Measurements from ENCODE around the gene EPB41. TPM values are rescaled to one million over a fixed set of nuclear protein-coding genes. Genes with fewer than 3 reads are reported as not detected.
"Not testable (repeated sequence)": the region's sequence is repeated elsewhere in the genome, so short reads cannot be mapped to it uniquely, and the experiment has no call there.

EPB41 gene
- total RNA-seq, 4 donors from 2014 or later = 28.5 to 43.9 (median 41.8) TPM

DNA sequence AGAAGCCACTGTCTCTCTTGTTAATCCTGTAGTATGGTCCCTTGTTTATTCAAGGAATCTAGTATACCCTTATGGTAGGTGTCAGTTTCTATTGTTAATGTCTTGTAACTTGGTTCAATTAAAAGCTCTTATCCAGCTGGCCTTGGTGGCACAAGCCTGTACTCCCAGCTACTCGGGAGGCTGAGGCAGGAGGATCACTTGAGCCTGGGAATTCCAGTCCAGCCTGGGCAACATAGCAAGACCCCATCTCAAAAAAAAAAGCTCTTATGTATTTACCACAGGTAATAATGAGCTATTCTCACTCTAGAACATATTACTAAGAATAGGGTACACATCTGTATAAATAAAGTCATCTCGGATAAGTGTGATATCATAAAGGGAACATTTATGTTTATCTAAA is 162.8 kb downstream of the EPB41 start:
- Histone ChIP-seq H3K36me3 (peaks cover 0 to 39% (median 0%) of the 10 kb centered on the region in 3 donors), H3K4me1 (no peaks in the 10 kb centered on the region), H3K9me3 (no peaks in the 10 kb centered on the region), H3K27me3 (no peaks in the 10 kb centered on the region), H3K4me3 (no peak overlapping the region), H3K27ac (no peak overlapping the region)
- WGBS, 2 donors = 83 to 96% methylated on average over 2 of the region's 2 CpGs
- intact Hi-C loops (cut with DNase I) = no loop called here
- no peak for DNase-seq
- TF ChIP-seq, protein P1, sequence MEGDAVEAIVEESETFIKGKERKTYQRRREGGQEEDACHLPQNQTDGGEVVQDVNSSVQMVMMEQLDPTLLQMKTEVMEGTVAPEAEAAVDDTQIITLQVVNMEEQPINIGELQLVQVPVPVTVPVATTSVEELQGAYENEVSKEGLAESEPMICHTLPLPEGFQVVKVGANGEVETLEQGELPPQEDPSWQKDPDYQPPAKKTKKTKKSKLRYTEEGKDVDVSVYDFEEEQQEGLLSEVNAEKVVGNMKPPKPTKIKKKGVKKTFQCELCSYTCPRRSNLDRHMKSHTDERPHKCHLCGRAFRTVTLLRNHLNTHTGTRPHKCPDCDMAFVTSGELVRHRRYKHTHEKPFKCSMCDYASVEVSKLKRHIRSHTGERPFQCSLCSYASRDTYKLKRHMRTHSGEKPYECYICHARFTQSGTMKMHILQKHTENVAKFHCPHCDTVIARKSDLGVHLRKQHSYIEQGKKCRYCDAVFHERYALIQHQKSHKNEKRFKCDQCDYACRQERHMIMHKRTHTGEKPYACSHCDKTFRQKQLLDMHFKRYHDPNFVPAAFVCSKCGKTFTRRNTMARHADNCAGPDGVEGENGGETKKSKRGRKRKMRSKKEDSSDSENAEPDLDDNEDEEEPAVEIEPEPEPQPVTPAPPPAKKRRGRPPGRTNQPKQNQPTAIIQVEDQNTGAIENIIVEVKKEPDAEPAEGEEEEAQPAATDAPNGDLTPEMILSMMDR (IDR thresholded peaks at IDR 0.05) = no peak
- TF ChIP-seq POLR2A (IDR thresholded peaks at IDR 0.05) = no peak

GRCh38 chr1:29079916-29080629 is 165.7 kb downstream of the EPB41 start:
- peaks cover 0 to 25% (median 0%) of the 10 kb centered on the region in 3 donors for H3K36me3 ChIP-seq
- H3K4me3 ChIP-seq; H3K27me3 ChIP-seq; H3K4me1 ChIP-seq; H3K27ac ChIP-seq; DNase-seq; intact Hi-C loops (cut with DNase I); H3K9me3 ChIP-seq: not testable (repeated sequence)
- 89% methylated on average over 16 of the region's 16 CpGs for WGBS, 2 donors

GRCh38 chr1:29081201-29081600 is 166.8 kb downstream of the EPB41 start:
- H3K4me3 ChIP-seq = no peak overlapping the region
- no peaks in the 10 kb centered on the region for H3K4me1 ChIP-seq
- 83 to 88% methylated on average over 3 of the region's 3 CpGs for WGBS, 2 donors
- intact Hi-C loops (cut with DNase I) = no loop called here
- no peaks in the 10 kb centered on the region for H3K9me3 ChIP-seq
- no peak overlapping the region for H3K27ac ChIP-seq
- no peak for DNase-seq
- H3K27me3 ChIP-seq = no peaks in the 10 kb centered on the region
- peaks cover 0 to 25% (median 0%) of the 10 kb centered on the region in 3 donors for H3K36me3 ChIP-seq
- TF ChIP-seq, protein P1 (IDR thresholded peaks at IDR 0.05) = no peak
- no peak for TF ChIP-seq POLR2A (IDR thresholded peaks at IDR 0.05)

GRCh38 chr1:29082519-29082918 is 168.2 kb downstream of the EPB41 start:
- intact Hi-C loops (cut with DNase I) = no loop called here
- 94 to 96% methylated on average over 3 of the region's 3 CpGs for WGBS, 2 donors
- TF ChIP-seq, protein P1 (IDR thresholded peaks at IDR 0.05) = no peak
- TF ChIP-seq POLR2A (IDR thresholded peaks at IDR 0.05) = no peak
- H3K36me3 ChIP-seq = peaks cover 0 to 16% (median 0%) of the 10 kb centered on the region in 3 donors
- no peaks in the 10 kb centered on the region for H3K9me3 ChIP-seq
- H3K27me3 ChIP-seq = no peaks in the 10 kb centered on the region
- no peak overlapping the region for H3K27ac ChIP-seq
- no peak overlapping the region for H3K4me3 ChIP-seq
- no peak for DNase-seq
- H3K4me1 ChIP-seq = no peaks in the 10 kb centered on the region

DNA sequence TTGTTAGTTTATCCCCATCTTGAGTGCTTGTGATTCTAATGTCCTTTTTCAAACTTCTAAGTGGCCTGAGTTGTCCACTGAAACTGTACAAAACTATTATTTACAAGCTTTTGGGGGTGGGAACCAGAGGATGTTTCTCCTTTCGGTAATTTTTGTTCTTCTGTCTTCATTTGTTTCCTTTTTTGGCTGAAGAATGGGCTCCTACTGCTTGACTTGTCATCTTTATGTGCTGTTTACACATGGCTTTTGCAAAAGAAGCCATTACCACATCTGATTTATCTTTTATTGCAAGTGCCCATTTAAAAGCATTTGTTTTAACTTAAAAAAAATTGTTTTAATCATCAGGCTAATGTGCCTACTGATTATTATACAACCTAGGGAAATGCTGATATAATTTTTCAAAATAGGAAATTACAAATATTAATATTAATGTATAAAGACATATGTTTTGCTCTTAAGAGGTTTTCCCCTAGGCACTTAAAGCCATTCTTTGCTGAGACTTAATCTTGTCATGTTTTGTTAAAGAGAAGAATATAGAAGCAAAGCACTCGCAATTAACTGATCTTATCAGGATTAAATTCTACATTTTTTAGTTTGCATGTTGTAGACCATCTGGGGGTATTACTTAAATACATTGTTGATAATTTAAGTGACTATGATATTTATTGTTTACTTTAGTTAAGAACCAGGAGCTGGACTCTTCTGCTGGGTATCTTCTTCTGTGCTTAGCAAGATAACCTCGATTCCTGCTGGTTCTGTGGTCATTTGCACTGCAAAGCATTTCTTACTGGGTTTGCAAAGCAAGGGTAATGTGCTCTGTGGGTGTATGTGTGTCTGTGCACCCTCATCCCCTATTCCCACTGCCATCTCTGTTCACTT is 169.2 kb downstream of the EPB41 start:
- Histone ChIP-seq H3K4me3 (no peak overlapping the region), H3K27ac (no peak overlapping the region), H3K36me3 (peaks cover 0 to 17% (median 0%) of the 10 kb centered on the region in 3 donors), H3K4me1 (no peaks in the 10 kb centered on the region), H3K9me3 (no peaks in the 10 kb centered on the region), H3K27me3 (no peaks in the 10 kb centered on the region)
- DNase-seq = no peak
- intact Hi-C loops (cut with DNase I) = no loop called here
- WGBS, 2 donors = 72 to 74% methylated on average over 3 of the region's 3 CpGs
- TF ChIP-seq, protein P1 (IDR thresholded peaks at IDR 0.05) = no peak
- TF ChIP-seq POLR2A (IDR thresholded peaks at IDR 0.05) = no peak

Data from esophagus squamous epithelium (tissue), 5 donors.